WI38 (cell line): Measurements from ENCODE around the gene GALNS.

Experiments used
- H3K4me3 ChIP-seq: 2 replicates; pipeline ENCODE4 v1.5.1; 2011; ENCODE audit warnings: low read depth, mild to moderate bottlenecking, control low read depth, low read length
- TF ChIP-seq, protein P1 (sequence below): IDR thresholded peaks from 2 replicates; pipeline ENCODE4 v1.5.1; 2012; ENCODE audit warnings: low read depth, mild to moderate bottlenecking, control low read depth, low read length

The GALNS gene

DNA sequence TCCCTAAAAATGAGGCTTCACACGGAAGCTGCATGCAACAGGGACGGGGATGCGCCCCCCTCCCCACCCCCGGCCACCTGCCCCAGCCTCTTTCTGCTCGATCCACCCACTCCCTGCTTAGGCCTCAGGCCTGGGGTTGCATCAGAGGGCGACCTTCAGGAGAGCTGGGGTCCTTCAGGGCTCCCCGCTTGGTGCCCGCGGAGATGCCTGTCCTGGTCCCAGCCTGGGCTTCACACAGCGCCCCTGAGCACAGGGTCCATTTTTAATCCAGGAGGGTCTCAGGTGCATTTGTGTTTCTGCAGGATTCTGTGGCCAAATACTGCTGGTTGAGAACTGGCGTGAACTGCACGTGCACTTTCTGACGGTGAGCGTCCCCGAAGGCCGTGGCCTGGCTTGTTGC lies 37.6 kb downstream of the GALNS start:
- no peak overlapping the region for H3K4me3 ChIP-seq
- TF ChIP-seq, protein P1, sequence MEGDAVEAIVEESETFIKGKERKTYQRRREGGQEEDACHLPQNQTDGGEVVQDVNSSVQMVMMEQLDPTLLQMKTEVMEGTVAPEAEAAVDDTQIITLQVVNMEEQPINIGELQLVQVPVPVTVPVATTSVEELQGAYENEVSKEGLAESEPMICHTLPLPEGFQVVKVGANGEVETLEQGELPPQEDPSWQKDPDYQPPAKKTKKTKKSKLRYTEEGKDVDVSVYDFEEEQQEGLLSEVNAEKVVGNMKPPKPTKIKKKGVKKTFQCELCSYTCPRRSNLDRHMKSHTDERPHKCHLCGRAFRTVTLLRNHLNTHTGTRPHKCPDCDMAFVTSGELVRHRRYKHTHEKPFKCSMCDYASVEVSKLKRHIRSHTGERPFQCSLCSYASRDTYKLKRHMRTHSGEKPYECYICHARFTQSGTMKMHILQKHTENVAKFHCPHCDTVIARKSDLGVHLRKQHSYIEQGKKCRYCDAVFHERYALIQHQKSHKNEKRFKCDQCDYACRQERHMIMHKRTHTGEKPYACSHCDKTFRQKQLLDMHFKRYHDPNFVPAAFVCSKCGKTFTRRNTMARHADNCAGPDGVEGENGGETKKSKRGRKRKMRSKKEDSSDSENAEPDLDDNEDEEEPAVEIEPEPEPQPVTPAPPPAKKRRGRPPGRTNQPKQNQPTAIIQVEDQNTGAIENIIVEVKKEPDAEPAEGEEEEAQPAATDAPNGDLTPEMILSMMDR = no peak

GRCh38 chr16:88818575-88818874 lies 38.2 kb downstream of the GALNS start:
- TF ChIP-seq, protein P1 = no peak
- no peak overlapping the region for H3K4me3 ChIP-seq

DNA sequence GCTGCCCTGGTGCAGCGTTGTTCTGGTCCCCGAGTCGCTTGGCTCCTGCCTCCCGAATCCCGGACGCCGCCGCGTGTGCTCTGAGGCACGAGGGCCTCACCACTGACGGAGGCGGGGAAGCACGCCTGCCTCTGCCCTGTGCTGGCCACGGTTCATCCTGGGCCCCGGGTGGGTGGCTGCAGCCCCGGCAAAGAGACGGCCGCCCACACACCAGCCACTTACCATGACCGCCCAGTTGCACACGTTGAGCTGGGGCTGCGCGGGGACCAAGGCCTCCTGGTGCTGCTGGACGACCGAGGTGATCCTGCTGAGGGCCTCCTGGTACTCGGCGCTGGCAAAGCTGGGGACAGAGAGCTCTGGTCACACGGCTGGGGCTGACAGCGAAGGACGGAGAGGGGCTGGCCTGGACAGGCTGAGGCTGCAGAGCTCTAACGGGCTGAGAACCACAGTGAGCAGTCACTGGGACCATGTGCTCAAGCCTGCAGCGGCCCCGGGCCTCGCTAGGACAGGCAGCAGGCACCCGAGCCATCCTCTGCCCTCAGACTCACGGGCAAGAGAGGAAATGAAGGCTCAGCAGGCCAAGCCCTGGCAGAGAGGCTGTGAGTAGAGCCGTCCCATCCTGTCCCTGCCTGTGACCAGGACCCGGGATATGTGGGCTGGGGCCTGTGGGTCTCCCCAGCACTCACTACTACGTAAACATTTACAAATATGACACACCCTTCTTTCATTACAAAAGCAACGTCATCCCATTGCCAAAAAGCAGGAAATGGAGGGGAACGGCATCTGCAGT lies 38.8 kb downstream of the GALNS start:
- TF ChIP-seq, protein P1 = no peak
- peak overlapping the region; percentile 14; the same call in 1 of the 2 replicates for H3K4me3 ChIP-seq

- no peak overlapping the region for H3K4me3 ChIP-seq
- TF ChIP-seq, protein P1 = no peak
Observed at GRCh38 chr16:88816736-88817535, 39.8 kb downstream of the GALNS start.

DNA sequence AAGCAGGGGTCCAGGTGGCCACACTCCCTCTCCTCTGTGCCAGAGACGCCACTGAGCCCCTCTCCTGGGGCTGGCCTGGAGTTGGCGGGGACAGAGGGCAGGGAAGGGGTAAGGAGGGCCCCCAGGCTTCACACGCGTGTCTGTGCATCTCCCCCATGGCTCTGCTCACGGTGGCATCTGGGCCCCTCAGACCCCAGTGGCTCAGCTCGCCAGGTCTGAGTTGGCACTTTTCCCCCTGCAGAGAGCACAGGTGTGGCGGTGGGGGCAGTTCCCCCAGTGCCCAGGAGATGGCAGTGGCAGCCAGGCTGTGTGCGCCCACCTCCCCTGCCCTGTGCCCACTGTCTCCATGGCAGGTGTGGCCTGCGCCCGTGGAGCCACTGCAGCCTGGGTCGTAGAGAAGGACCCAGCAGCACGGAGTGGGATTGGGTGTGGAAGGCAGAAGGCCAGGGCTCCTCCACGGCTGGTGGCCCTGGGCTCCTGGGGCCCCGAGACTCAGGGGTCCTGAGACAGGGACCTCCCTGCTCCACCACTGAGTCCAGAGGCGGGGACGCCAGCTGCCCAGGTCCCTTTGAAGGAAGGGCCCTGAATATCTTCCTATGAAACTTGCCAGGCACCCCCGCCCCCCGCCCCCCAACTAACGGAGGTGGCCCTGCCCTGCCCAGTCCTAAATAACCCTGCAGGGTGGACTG lies 40.7 kb downstream of the GALNS start:
- TF ChIP-seq, protein P1 = peak; percentile 65
- no peak overlapping the region for H3K4me3 ChIP-seq

GRCh38 chr16:88815227-88815626 lies 41.5 kb downstream of the GALNS start:
- no peak overlapping the region for H3K4me3 ChIP-seq
- TF ChIP-seq, protein P1 = no peak
